ENCODE measurements around the gene SH3BP1. TPM values are rescaled to one million over a fixed set of nuclear protein-coding genes. Genes with fewer than 3 reads are reported as not detected.
A peak's percentile ranks its signal among the peaks of the same experiment; 100 is the strongest.

SH3BP1 gene
- total and polyA plus RNA-seq, 9 of the 15 experiments (the other 6 are each of a cell fraction or from before 2014, with no cell fraction given), result 0.10 to 36.2 (median 10.4) TPM

- TF ChIP-seq, protein P1, sequence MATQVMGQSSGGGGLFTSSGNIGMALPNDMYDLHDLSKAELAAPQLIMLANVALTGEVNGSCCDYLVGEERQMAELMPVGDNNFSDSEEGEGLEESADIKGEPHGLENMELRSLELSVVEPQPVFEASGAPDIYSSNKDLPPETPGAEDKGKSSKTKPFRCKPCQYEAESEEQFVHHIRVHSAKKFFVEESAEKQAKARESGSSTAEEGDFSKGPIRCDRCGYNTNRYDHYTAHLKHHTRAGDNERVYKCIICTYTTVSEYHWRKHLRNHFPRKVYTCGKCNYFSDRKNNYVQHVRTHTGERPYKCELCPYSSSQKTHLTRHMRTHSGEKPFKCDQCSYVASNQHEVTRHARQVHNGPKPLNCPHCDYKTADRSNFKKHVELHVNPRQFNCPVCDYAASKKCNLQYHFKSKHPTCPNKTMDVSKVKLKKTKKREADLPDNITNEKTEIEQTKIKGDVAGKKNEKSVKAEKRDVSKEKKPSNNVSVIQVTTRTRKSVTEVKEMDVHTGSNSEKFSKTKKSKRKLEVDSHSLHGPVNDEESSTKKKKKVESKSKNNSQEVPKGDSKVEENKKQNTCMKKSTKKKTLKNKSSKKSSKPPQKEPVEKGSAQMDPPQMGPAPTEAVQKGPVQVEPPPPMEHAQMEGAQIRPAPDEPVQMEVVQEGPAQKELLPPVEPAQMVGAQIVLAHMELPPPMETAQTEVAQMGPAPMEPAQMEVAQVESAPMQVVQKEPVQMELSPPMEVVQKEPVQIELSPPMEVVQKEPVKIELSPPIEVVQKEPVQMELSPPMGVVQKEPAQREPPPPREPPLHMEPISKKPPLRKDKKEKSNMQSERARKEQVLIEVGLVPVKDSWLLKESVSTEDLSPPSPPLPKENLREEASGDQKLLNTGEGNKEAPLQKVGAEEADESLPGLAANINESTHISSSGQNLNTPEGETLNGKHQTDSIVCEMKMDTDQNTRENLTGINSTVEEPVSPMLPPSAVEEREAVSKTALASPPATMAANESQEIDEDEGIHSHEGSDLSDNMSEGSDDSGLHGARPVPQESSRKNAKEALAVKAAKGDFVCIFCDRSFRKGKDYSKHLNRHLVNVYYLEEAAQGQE (IDR thresholded peaks at IDR 0.05; ENCODE audit: borderline replicate concordance), result peak; percentile 68
- TF ChIP-seq, protein P1 (CRISPR knock-in tag; IDR thresholded peaks at IDR 0.05; ENCODE audit: low read depth), result no peak
- TF ChIP-seq PCBP1 (IDR thresholded peaks at IDR 0.05; ENCODE audit: low read depth, low read length, poor library complexity, severe bottlenecking), result no peak
- TF ChIP-seq CBFA2T2 (conservative IDR thresholded peaks at IDR 0.05), result no peak
- TF ChIP-seq, protein P2, sequence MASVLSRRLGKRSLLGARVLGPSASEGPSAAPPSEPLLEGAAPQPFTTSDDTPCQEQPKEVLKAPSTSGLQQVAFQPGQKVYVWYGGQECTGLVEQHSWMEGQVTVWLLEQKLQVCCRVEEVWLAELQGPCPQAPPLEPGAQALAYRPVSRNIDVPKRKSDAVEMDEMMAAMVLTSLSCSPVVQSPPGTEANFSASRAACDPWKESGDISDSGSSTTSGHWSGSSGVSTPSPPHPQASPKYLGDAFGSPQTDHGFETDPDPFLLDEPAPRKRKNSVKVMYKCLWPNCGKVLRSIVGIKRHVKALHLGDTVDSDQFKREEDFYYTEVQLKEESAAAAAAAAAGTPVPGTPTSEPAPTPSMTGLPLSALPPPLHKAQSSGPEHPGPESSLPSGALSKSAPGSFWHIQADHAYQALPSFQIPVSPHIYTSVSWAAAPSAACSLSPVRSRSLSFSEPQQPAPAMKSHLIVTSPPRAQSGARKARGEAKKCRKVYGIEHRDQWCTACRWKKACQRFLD (CRISPR knock-in tag; IDR thresholded peaks at IDR 0.05), result no peak
- TF ChIP-seq IRF2 (CRISPR knock-in tag; IDR thresholded peaks at IDR 0.05), result no peak
- no peak for TF ChIP-seq GMEB1 (CRISPR knock-in tag; IDR thresholded peaks at IDR 0.05)
- no peak for TF ChIP-seq MTF1 (CRISPR knock-in tag; IDR thresholded peaks at IDR 0.05; ENCODE audit: borderline replicate concordance)
- no peak for TF ChIP-seq HLTF (IDR thresholded peaks at IDR 0.05)
- TF ChIP-seq, protein P3, sequence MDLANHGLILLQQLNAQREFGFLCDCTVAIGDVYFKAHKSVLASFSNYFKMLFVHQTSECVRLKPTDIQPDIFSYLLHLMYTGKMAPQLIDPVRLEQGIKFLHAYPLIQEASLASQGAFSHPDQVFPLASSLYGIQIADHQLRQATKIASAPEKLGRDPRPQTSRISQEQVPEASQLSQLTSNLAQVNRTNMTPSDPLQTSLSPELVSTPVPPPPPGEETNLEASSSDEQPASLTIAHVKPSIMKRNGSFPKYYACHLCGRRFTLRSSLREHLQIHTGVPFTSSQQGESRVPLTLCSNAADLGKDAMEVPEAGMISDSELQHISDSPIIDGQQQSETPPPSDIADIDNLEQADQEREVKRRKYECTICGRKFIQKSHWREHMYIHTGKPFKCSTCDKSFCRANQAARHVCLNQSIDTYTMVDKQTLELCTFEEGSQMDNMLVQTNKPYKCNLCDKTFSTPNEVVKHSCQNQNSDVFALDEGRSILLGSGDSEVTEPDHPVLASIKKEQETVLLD (IDR thresholded peaks at IDR 0.05), result no peak
Observed at GRCh38 chr22:37674951-37675929, 35.8 kb downstream of the SH3BP1 start, which contains the start of gene LGALS1 (continued).
